GM18508 (cell line): ENCODE data around the gene CFL1.

ENCODE experiments used
- ATAC-seq: cut with Tn5 transposase; IDR thresholded peaks from one replicate; pipeline ENCODE4 v1.9.1; 2021; ENCODE audit warnings: moderate number of reproducible peaks; ENCODE audit not compliant: insufficient read depth, unreplicated experiment

The CFL1 gene

DNA sequence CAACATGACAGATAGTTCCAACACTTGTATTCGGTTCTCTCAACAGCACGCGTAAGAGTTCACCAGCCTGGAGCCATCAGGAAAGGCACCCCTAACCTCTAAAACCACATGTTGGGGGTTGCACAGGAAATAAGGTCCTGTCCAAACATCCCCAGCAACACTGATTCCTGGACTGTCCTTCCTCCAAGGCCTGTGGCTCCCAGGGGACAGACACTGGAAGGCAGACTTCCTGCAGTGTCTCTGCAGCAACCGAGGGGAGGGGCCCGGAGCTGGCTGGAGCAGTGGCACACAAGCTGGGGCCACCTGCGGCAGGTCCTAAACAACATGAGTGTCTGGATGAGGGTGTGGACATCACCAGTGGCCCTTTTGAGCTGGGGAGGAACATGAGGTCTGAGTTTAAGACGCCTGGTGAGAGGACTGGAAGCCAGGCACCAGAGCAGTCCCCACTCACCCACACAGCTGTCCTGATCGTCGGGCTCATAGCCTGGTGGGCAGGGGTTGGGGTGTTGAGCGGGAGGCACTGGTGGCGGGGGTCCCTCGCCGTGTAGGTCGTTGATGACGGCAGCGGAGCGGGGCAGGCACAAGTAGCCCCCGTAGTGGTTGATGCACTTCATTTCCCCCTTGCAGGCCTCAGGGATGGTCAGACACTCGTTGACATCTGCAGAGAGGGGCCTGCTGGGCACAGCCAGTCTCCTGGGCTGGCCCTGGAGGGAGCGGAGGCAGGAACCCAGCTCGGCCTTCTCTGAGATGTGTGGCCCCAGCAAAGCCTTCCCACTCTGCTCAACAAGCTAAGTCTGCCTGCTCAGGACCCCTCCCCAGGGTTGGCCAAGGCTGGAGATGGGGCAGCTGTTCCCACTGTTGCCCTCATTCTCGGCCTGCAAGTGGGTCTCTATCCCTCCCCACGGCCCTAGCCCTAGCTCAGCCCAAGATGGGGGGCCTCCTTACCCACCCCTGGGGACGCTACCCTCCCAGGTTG is 13.0 kb upstream of the CFL1 start:
- ATAC-seq, result no peak

DNA sequence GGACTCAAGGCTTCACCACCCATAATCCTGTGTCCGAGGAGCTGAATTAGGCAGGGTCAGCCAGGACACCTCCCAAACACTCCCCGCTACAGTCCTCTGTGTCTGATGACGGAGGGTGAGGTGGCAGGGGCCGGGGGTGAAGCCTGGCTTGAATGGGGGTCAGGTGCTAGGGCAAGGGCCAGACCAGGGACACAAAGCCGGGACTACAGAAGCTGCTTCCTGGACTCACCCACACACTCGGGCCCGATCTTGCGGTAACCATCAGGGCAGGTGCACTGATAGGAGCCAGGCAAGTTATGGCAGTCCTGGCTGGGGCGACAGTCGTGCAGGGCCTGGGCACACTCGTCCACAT is 12.3 kb upstream of the CFL1 start:
- no peak for ATAC-seq

DNA sequence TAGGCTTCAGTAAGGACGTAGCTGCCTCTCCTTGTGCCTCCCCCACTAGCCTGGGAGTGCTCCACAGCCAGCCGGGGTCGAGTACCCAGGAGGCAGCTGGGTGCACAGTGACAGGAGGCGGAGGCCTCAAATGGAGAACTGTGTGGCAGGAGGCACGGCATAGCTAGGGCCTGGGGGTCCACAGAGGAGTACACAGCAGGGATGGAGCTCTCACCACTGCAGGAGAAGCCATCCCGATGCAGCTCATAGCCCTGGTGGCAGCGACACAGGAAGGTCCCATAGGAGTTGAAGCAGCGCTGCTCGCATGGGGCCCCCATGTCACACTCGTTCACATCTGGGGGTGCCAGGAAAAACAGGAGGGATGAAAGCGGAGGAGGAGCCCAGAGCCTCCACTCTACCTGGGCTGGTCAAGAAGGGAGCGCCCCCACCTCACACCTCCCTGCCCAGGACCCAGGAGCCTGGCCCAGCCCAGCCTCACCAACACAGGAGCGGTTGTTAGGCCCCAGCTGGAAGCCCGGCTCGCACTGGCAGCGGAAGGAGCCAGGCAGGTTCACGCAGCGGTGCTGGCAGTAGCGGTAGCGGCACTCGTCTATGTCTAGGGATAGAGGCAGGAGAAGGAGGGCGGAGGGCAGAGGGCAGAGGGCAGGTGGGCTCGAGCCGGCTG is 11.8 kb upstream of the CFL1 start:
- no peak for ATAC-seq

DNA sequence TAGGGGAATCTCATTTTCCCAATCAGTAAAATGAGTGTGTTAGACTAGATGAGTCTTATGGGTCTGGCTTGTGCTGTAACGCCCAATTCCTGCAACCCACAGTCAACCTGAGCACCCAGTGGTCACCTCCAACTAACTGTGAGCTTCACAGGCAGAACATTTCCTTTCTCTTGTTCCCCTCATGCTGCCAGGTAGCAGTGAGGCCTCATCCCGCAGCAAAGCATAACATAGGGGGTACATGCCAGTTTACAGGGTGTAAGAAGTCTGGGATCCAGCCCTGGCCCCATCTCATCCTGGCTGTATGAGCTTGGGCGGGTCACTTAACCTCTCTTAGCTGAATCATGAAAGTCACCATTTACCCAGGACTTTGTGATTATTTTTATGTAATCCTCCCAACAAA is 10.9 kb upstream of the CFL1 start:
- no peak for ATAC-seq

DNA sequence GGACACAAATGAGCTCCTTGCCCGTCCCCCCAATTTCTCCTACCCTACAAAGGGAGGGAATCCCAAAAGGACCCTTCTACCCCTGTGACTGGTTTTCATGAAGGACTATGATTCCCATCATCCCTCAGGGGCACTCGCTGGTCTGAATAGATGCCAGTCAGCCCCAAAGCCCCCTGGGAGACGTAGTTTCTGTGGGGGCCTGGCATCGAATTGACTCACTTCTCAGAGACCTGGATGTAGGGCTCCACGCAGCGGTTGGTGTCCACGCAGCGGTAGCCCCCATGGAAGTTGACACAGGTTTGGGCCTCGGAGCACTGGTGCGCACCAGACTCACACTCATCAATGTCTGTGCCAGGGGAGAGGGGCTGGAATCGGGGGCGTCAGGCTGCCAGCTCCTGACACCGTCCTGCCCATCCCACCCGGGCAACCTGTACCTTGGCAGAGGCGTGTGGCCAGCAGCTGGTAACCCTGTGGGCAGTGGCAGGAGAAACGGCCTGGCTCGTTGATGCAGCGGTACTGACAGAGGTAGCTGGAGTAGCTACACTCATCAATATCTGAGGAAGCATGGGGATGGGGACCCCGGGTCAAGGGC is 10.2 kb upstream of the CFL1 start:
- ATAC-seq, result no peak

DNA sequence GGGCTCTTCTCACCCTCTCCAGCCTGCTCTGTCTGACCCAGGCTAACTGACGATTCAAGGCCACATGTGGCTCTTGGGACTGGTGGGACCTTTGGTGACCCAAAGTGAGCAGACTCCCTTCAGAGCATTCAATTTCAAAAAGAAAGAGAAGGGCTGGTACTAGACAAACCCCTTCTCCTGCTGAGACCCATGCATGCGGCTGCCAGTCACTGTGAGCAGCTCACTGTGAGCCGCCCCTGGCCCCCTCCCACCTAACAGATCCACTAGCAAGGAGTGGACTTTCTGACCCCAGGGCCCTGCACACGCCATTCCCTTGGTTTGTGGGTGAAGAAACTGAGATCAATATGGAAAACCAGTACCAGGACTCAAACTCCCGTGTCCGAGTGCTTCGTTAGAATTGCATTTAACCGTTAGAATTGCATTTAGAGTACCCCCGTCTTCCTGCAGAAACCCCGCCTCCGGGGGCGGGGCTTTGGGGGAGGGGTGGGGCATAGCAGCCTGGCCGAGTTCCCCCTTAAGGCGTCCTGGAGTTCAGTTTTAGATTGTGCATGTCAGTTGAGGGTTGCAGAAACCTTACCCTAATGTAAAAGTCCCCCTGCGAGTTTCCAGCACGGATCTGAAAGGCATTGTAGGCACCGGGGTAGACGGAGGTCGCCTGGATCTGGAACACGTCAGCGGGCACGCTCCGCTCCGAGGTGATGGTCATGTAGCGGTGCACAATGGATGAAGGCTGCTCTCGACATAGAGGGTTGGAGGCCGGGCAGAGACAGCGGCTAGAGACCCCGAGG is 9.5 kb upstream of the CFL1 start:
- no peak for ATAC-seq

DNA sequence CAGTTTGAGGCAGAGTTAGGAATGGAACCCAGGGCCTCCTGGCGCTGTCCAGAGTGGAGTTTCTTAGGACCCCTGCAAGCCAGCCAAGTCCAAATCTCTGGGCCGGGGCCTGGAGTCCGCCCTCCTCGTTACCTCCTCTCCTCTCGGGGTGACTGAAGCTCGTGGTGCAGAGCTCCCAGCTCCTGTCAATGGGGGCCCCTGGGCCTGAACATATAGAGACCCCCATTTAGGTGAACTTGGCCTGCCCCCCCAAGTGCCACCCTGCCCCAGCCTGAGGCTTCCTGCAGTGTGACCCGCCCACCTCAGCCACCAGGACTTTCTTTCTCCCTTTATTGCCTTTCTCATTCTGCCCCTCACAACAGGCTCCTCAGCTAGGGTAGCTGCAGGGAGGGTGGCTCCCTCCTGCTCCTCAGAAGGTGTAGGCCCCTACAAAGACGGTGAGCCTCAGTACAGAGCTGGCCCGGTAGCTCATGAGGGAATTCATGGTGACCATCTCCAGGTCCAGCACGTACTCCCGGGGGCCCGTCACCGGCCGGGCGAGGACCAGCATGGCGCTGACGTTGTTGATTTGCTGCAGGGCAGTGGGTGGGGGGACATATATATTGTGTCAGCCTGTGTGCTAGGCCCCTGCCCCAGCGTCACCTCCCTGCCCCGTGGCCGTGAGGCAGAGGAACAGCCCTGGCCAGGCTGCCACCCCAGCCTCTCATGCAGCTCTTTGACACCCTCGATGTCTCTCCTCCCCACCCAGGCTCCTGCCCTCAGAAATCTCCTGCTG is 8.7 kb upstream of the CFL1 start:
- ATAC-seq, result no peak

DNA sequence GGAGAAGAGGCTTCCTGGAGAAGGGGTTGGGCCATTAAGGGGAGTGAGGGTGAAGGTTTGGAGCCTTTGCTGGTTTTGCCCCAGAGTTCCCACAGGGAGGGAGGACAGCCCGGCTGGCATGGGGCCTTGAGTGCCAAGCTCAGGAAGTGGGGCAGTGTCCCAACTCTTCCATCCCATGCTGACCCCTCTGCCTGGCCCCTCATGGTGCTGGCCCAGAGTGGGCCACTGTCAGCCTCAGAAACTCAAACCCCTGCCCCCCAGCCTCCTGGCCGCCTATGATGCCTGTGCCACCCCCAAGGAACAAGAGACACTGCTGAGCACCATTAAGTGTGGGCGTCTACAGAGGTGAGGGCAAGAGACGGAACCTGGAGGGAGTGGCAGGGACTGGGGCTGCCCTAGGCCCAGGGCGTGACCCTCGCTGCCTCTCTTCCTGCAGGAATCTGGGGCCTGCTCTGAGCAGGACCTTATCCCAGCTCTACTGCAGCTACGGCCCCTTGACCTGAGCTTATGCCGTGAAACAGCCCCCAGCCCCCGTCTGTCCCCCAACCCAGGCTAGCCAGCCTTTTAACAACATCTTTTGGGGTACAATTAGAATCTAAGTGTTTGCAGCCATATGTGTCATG is 7.7 kb upstream of the CFL1 start:
- no peak for ATAC-seq

DNA sequence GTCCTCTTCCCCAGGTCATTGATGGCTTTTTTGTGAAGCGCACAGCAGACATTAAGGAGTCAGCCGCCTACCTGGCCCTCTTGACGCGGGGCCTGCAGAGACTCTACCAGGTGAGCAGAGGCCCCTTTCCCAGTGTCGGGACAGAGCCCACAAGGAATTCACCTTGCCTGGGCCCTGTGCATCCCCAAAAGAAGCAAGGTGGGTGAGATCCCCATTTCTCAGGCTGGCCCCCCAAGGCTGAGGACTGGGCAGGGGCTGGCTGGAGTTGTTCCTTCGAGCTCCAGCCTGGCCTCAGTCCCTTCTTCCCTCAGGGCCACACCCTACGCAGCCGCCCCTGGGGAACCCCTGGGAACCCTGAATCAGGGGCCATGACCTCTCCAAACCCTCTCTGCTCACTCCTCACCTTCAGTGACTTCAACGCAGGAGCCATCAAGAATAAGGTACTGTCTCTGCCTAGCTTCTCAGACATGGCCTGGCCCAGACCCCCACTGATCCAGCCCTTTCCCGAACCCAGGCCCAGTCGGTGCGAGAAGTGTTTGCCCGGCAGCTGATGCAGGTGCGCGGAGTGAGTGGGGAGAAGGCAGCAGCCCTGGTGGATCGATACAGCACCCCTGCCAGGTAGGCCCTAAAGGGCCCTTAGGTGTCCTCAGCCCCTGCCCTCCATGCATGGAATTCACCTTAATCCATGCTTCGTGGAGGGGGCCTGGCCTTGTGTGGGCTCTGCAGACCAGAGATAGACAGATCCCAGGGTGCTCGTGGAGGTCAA is 6.9 kb upstream of the CFL1 start:
- no peak for ATAC-seq

DNA sequence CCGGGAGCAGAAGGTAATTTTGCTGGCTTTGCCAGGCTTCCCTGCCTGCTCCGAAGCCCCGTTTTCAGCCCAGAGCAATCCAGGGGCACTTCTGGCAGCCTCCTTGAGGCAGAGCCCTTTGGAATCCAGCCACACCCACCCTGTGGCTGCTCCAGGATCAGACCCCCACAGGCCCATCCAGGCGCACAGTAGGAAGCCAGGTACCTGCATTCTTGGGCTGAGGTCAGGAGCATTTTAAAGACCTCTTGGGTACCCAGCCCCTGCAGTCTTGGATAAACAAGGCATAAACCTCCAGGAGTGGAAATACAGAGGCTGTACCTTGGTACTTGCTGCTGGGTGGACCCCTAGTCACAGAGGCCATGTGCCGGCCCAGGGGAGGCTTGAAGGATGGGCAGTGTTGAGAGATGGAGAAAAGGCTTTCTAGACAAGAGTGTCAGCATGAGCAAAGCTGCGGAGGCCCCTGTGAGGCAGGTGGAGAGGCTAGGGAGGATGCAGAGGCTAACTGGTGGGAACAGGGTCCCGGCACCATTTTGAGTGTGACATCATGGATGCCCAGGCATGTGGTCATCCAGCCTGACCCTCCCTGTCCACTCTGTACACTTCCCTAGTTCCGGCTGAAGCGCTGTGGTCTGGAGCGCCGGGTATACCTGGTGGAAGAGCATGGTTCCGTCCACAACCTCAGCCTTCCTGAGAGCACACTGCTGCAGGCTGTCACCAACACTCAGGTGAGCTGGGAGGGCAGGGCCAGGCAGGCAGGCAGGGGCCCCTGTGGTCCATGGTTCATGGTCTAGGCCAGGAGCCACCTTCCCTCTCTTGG is 6.1 kb upstream of the CFL1 start:
- no peak for ATAC-seq

DNA sequence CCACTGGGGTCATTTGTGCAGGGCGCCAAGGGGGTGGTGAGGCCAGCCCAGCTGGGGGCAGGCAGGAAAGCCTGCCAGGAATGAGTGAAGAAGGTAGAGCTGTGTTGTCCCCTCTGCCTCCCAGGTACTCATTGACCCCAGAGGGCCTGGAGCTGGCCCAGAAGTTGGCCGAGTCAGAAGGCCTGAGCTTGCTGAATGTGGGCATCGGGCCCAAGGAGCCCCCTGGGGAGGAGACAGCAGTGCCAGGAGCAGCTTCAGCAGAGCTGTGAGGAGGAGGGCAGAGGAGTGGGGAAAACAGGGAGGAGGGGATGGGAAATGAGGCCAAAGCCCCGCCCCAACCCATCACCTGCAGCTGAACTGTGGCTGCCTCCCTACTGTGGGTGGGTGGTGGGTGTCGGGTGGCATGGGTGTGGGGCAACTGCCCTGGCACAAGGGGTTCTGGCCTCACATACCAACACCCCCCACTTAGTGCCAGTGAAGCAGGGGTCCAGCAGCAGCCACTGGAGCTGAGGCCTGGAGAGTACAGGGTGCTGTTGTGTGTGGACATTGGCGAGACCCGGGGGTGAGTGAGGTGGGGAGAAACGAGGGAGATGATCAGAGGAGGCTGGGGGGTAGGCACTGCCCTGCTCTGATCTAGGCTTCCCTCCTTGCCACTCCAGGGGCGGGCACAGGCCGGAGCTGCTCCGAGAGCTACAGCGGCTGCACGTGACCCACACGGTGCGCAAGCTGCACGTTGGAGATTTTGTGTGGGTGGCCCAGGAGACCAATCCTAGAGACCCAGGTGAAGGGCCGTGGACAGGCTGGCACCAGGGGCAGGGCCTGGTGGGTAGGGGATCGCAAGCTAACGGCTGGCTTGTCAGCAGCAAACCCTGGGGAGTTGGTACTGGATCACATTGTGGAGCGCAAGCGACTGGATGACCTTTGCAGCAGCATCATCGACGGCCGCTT is 5.2 kb upstream of the CFL1 start:
- ATAC-seq, result no peak

DNA sequence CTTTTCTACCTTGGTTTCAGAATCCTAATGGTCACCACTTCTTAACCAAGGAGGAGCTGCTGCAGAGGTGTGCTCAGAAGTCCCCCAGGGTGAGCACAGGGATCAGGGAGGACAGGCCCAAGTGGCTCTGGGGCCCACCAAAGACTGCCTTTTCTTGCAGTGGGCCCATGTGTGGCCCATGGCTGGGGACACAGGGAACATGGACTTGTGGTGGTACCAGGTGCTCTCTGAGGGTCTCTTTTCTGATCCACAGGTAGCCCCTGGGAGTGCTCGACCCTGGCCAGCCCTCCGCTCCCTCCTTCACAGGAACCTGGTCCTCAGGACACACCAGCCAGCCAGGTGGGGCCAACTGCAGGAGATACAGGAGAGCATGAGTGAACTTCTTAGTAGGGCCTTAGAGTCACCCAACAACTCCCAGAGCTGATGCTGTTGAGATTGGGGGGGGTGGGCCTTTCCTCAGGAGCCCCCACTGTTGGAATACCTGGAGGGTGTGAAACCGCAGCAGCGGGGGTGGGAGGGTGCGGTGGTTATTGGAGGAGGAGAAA is 4.3 kb upstream of the CFL1 start:
- no peak for ATAC-seq

DNA sequence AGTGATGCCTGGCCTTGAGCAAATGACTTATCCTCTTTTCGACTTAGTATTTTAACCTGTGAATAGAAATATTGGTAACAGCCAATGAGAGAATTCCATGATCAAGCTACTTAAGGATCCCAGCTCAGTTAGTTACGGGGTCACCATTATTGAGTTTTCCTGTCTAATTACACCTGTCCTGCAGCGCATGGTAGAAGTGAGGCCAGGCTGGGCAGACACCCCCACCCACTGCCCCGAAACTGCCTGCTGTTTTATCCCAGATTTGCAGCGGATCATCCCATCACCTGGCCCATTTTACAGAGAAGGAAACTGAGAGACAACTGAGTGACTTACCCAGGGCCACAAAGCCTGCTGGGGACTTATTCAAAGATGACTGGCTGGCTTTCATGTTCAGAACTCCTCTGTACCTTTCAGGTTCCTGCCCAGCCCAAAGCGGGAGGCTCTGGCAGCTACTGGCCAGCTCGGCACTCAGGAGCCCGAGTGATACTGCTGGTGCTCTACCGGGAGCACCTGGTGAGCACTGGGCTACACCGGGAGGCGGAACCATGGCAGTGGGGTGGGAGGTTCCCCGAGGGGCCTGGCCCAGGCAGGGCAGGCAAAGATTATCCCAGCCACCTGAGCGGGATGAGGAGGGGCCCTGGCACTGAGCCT is 3.7 kb upstream of the CFL1 start:
- ATAC-seq, result no peak

DNA sequence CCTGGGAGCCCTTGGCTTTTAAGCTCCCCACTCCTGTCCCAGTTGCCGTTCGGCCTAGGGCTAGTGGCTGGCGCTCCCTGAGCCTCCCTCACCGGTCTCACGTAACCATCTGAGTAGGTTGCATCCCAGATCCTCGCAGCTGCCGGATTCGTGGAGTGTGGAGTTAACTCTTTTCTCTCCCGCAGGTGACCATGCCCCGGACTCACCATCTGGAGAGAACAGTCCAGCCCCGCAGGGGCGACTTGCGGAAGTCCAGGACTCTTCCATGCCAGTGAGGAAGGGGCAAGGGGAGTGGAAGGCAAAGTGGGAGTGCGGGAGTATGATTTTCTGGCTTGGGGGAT is 3.2 kb upstream of the CFL1 start:
- no peak for ATAC-seq

DNA sequence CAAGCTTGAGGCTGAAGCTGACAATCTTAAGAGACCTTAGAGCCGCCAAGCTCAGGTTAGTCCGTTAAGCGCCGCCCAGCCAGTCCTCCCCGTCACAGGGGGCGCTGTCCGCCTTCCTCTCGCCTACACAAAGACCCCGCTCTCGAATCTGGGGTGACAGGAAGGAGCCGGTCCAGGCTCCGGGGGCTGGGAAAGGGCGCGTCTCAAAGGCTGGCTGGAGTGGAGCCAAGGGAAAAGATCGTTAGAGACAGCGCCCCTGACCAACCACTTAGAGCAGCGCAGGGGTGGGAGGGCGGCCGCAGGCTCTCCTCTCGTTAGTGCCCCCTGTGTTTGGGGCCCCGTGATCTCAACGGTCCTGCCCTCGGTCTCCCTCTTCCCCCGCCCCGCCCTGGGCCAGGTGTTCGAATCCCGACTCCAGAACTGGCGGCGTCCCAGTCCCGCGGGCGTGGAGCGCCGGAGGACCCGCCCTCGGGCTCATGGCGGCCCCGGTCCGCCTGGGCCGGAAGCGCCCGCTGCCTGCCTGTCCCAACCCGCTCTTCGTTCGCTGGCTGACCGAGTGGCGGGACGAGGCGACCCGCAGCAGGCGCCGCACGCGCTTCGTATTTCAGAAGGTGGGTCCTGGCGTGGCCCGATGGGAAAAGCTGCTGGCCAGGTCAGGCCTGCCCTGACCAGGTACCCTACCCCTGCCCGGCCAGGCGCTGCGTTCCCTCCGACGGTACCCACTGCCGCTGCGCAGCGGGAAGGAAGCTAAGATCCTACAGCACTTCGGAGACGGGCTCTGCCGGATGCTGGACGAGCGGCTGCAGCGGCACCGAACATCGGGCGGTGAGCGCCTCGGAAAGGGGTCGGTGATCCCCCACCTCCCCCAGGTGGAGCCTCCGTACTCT is 2.5 kb upstream of the CFL1 start, which contains the start of gene MUS81:
MUS81 (plus strand) TSS at position 156 of the 887 bp plus-strand sequence; CDS start at position 477, 321 bp downstream.
- no peak for ATAC-seq
